ENCODE measurements around the gene GJA9. TPM values are rescaled to one million over a fixed set of nuclear protein-coding genes. Genes with fewer than 3 reads are reported as not detected.
"Not testable (repeated sequence)": the region's sequence is repeated elsewhere in the genome, so short reads cannot be mapped to it uniquely, and the experiment has no call there.

The GJA9 gene
- total RNA-seq, 1 experiment from 2014 or later = not detected

DNA sequence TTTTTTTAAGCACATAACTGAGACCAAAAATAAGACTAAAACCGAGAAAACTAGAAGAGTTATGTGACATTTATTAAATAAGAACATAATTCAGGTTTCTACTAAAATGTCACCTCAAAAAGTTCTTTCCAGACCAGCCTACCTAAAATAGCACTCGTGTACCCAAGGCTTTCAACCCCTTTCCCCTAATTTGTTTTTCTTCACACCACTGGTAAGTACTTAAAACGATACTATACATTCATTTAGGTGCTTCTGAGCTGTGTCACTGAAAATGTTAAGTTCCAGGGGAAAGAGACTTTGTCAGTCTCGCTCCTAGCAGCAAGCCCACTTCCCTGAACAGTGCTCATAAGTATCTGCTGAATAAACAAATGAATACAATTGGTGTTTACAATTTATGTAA is 28.6 kb downstream of the GJA9 start:
- H3K4me2 ChIP-seq (ENCODE audit: low read depth, low read length, poor library complexity, severe bottlenecking) = no peak overlapping the region
- no peaks in the 10 kb centered on the region for H4K20me1 ChIP-seq (ENCODE audit: insufficient read depth, low read depth, low read length)
- no peak for DNase-seq
- H3K4me3 ChIP-seq (ENCODE audit: low read length) = no peak overlapping the region
- H3K9me3 ChIP-seq (ENCODE audit: low read length) = no peaks in the 10 kb centered on the region
- peaks cover 19% of the 10 kb centered on the region for H3K4me1 ChIP-seq (ENCODE audit: low read length)
- H3K9me2 ChIP-seq (replicated peaks; ENCODE audit: insufficient read depth, low read length) = no peaks in the 10 kb centered on the region
- no peak overlapping the region for H3K27ac ChIP-seq (ENCODE audit: low read length)
- no peak overlapping the region for H2AFZ ChIP-seq (ENCODE audit: low read length)
- H3K79me2 ChIP-seq (ENCODE audit: low read length) = peaks cover 28% of the 10 kb centered on the region
- H3K36me3 ChIP-seq (ENCODE audit: insufficient read depth, low read length) = peaks cover 24% of the 10 kb centered on the region; the same call in 1 of the 2 replicates
- no peak overlapping the region for H3K9ac ChIP-seq (ENCODE audit: low read length)
- no peaks in the 10 kb centered on the region for H3K27me3 ChIP-seq (ENCODE audit: low read length)

DNA sequence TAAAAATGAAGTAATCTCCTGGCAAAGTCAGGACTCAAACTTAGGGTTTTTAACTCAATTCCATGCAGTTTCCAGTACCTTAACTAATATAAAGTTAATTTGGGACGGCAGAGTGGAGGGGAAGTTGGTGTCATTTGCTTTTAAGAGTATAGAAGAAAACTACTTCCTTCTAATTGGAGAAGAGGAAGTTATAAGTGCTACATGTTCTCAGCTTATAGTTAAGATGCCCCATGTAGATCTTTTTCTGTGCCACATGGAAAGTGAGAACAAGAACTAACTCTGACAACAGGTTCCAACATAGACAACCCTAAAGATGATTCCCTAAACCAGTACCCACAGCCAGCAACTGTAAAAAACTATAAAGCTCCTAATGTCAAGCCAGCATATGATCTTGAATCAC is 33.3 kb downstream of the GJA9 start:
- no peaks in the 10 kb centered on the region for H3K9me2 ChIP-seq (replicated peaks; ENCODE audit: insufficient read depth, low read length)
- 0 out of 2 replicates have a peak overlapping the region, but pooled peaks have one; percentile 1 for H2AFZ ChIP-seq (ENCODE audit: low read length)
- 0 out of 2 replicates have a peak overlapping the region, but pooled peaks have one; percentile 29 for H3K9ac ChIP-seq (ENCODE audit: low read length)
- no peaks in the 10 kb centered on the region for H4K20me1 ChIP-seq (ENCODE audit: insufficient read depth, low read depth, low read length)
- no peaks in the 10 kb centered on the region for H3K9me3 ChIP-seq (ENCODE audit: low read length)
- peaks cover 34% of the 10 kb centered on the region for H3K36me3 ChIP-seq (ENCODE audit: insufficient read depth, low read length)
- no peak overlapping the region for H3K4me3 ChIP-seq (ENCODE audit: low read length)
- peak overlapping the region; percentile 87 for H3K27ac ChIP-seq (ENCODE audit: low read length)
- DNase-seq = peak; percentile 73
- H3K4me2 ChIP-seq (ENCODE audit: low read depth, low read length, poor library complexity, severe bottlenecking) = peak overlapping the region; percentile 37
- H3K27me3 ChIP-seq (ENCODE audit: low read length) = no peaks in the 10 kb centered on the region
- peaks cover 16% of the 10 kb centered on the region for H3K79me2 ChIP-seq (ENCODE audit: low read length)
- H3K4me1 ChIP-seq (ENCODE audit: low read length) = peaks cover 16% of the 10 kb centered on the region

DNA sequence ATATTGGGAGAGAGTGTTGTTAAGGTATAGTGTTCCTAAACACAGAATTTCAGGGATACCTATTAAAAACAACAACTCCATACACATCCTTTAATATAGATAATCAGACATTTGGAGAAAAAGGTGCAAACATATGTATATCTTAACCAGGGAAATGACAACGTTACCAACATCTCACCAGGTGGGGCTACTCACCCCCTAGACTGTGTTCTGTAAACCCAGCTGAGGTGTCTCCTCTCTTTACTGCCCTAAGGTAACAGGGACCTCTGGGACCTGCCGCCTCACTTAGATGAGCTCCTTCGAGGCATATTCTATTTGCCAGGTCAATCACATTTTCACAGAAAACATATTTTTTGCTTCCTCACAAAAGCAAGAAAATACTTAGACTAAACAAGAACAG is 35.2 kb downstream of the GJA9 start:
- H3K27ac ChIP-seq (ENCODE audit: low read length) = no peak overlapping the region
- H4K20me1 ChIP-seq (ENCODE audit: insufficient read depth, low read depth, low read length) = no peaks in the 10 kb centered on the region
- H3K79me2 ChIP-seq (ENCODE audit: low read length) = peaks cover 16% of the 10 kb centered on the region
- no peak overlapping the region for H3K9ac ChIP-seq (ENCODE audit: low read length)
- no peak overlapping the region for H2AFZ ChIP-seq (ENCODE audit: low read length)
- H3K4me2 ChIP-seq (ENCODE audit: low read depth, low read length, poor library complexity, severe bottlenecking) = no peak overlapping the region
- H3K9me3 ChIP-seq (ENCODE audit: low read length) = no peaks in the 10 kb centered on the region
- no peaks in the 10 kb centered on the region for H3K27me3 ChIP-seq (ENCODE audit: low read length)
- DNase-seq = no peak
- H3K4me3 ChIP-seq (ENCODE audit: low read length) = no peak overlapping the region
- peaks cover 16% of the 10 kb centered on the region for H3K4me1 ChIP-seq (ENCODE audit: low read length)
- H3K36me3 ChIP-seq (ENCODE audit: insufficient read depth, low read length) = peaks cover 30% of the 10 kb centered on the region
- H3K9me2 ChIP-seq (replicated peaks; ENCODE audit: insufficient read depth, low read length) = no peaks in the 10 kb centered on the region

DNA sequence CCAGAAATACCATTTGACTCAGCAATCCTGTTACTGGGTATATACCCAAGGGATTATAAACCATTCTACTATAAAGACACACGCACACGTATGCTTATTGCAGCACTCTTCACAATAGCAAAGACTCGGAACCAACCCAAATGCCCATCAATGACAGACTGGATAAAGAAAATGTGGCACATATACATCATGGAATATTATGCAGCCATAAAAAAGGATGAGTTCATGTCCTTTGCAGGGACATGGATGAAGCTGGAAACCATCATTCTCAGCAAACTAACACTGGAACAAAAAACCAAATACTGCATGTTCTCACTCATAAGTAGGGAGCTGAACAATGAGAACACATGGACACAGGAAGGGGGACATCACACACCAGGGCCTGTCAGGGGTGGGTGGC is 36.3 kb downstream of the GJA9 start:
- Histone ChIP-seq H3K79me2 (ENCODE audit: low read length) (peaks cover 16% of the 10 kb centered on the region), H3K4me1 (ENCODE audit: low read length) (peaks cover 16% of the 10 kb centered on the region), H3K36me3 (ENCODE audit: insufficient read depth, low read length) (peaks cover 22% of the 10 kb centered on the region)
- H3K9me3 ChIP-seq (ENCODE audit: low read length); H3K27ac ChIP-seq (ENCODE audit: low read length); H3K27me3 ChIP-seq (ENCODE audit: low read length); H4K20me1 ChIP-seq (ENCODE audit: insufficient read depth, low read depth, low read length); H2AFZ ChIP-seq (ENCODE audit: low read length); DNase-seq; H3K9me2 ChIP-seq (replicated peaks; ENCODE audit: insufficient read depth, low read length); H3K4me3 ChIP-seq (ENCODE audit: low read length); H3K4me2 ChIP-seq (ENCODE audit: low read depth, low read length, poor library complexity, severe bottlenecking); H3K9ac ChIP-seq (ENCODE audit: low read length): not testable (repeated sequence)

DNA sequence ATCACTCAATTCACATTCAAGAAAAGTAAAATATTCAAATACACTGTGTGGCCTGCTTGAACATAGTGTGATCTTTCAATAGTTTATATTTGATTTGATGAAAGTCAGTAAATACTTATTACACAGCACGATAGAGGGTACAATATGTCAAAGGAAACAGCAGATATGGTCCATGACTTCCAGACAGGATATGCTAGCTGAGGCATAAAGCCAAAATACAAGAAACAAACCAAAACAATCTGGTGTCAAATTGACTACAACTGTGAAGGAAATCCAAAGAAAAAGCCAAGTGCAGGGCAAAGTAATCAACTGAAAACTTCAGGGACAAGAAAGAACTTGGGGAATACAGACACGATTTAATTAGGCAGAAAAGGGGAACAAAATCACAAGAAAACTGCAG is 41.1 kb downstream of the GJA9 start:
- no peaks in the 10 kb centered on the region for H3K9me3 ChIP-seq (ENCODE audit: low read length)
- no peaks in the 10 kb centered on the region for H3K9me2 ChIP-seq (replicated peaks; ENCODE audit: insufficient read depth, low read length)
- no peak overlapping the region for H3K4me2 ChIP-seq (ENCODE audit: low read depth, low read length, poor library complexity, severe bottlenecking)
- H3K4me1 ChIP-seq (ENCODE audit: low read length) = no peaks in the 10 kb centered on the region
- H3K36me3 ChIP-seq (ENCODE audit: insufficient read depth, low read length) = peaks cover 7% of the 10 kb centered on the region; the same call in 1 of the 2 replicates
- no peak overlapping the region for H3K4me3 ChIP-seq (ENCODE audit: low read length)
- H4K20me1 ChIP-seq (ENCODE audit: insufficient read depth, low read depth, low read length) = 0 out of 2 replicates have a peak, but pooled peaks cover 3% of the 10 kb centered on the region
- H3K79me2 ChIP-seq (ENCODE audit: low read length) = peaks cover 5% of the 10 kb centered on the region
- H2AFZ ChIP-seq (ENCODE audit: low read length) = no peak overlapping the region
- no peak overlapping the region for H3K27ac ChIP-seq (ENCODE audit: low read length)
- no peaks in the 10 kb centered on the region for H3K27me3 ChIP-seq (ENCODE audit: low read length)
- no peak overlapping the region for H3K9ac ChIP-seq (ENCODE audit: low read length)
- no peak for DNase-seq

DNA sequence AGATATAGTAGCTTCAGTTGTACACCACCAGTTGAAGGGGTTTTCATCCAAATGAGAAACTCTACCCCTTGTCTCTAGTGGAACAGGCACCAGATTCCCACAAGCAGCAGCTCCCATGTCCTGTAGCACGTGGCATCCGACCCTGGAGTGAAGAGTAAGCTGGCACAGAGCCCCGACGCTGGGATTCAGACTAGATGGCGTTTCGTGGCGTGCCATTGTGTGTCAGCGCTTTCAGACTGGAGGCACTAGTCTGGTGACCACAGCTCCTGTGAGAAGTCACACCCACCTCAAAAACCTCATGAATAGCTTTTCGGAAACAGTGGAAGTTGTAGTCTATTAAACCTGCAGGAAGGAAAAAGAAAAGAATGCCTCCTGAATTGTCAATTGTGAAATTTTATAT is 42.0 kb downstream of the GJA9 start:
- Histone ChIP-seq H3K9me3 (ENCODE audit: low read length) (no peaks in the 10 kb centered on the region), H3K4me1 (ENCODE audit: low read length) (no peaks in the 10 kb centered on the region), H3K36me3 (ENCODE audit: insufficient read depth, low read length) (peaks cover 7% of the 10 kb centered on the region; the same call in 1 of the 2 replicates), H4K20me1 (ENCODE audit: insufficient read depth, low read depth, low read length) (0 out of 2 replicates have a peak, but pooled peaks cover 3% of the 10 kb centered on the region), H3K79me2 (ENCODE audit: low read length) (peaks cover 5% of the 10 kb centered on the region), H3K27ac (ENCODE audit: low read length) (no peak overlapping the region), H3K4me3 (ENCODE audit: low read length) (no peak overlapping the region), H3K4me2 (ENCODE audit: low read depth, low read length, poor library complexity, severe bottlenecking) (no peak overlapping the region), H3K9ac (ENCODE audit: low read length) (no peak overlapping the region), H3K27me3 (ENCODE audit: low read length) (no peaks in the 10 kb centered on the region), H3K9me2 (replicated peaks; ENCODE audit: insufficient read depth, low read length) (no peaks in the 10 kb centered on the region), H2AFZ (ENCODE audit: low read length) (no peak overlapping the region)
- DNase-seq = no peak

DNA sequence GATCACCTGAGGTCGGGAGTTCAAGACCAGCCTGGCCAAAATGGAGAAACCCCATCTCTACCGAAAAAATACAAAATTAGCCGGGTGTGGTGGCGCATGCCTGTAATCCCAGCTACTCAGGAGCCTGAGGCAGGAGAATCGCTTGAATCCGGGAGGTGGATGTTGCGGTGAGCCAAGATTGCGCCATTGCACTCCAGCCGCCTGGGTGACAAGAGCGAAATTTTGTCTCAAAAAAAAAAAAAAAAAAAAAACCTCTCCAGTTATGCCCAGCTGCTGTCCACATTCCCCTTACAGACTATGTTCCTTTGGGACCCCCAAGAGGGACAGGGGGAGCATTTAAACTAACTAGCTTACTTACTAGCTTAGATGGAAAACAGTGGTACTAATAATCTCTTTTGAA is 45.1 kb downstream of the GJA9 start:
- not testable (repeated sequence) for H3K4me3 ChIP-seq (ENCODE audit: low read length); H3K4me2 ChIP-seq (ENCODE audit: low read depth, low read length, poor library complexity, severe bottlenecking); H3K79me2 ChIP-seq (ENCODE audit: low read length); H3K36me3 ChIP-seq (ENCODE audit: insufficient read depth, low read length); H4K20me1 ChIP-seq (ENCODE audit: insufficient read depth, low read depth, low read length); DNase-seq; H3K9me2 ChIP-seq (replicated peaks; ENCODE audit: insufficient read depth, low read length); H3K27me3 ChIP-seq (ENCODE audit: low read length); H3K4me1 ChIP-seq (ENCODE audit: low read length); H3K9ac ChIP-seq (ENCODE audit: low read length); H2AFZ ChIP-seq (ENCODE audit: low read length); H3K27ac ChIP-seq (ENCODE audit: low read length); H3K9me3 ChIP-seq (ENCODE audit: low read length)

DNA sequence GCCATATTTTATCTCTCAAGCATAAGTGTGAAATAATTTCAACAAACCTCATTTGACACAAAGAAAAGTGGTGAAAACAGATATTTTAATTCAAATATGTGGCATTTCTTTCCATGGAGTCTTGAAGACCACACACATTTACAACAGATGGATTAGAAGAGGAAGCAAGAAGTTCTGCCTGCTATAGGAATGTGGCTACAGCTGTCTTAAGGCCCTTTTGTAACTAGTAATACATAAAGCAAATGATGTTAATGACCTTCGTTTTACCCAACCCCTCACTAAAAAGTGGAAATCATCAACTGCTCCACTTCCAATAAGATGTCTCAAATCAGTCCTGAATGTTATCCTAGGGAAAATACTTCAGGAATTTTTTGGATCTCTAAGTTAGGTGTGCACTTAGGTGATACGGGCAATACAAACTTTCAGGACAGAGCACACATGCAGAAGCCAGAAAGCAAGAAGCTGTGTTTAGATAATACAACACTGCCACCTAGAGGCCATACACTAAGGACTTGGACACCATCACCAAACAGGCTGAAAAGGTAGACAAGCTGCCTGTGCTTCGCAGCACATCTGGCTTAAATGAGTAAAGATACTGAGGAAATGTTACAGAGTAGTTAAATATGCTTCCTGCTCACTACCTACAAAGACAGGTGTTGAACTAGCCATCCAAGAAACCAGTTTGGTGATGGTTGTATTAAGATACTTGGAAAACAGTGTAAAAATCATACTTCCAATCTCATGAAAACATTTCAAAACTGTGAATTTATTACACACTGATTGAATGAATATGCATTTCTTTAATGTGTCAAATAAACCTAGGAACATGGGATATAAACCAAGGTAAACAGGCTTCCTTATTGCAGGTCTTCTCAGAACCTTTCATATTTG is 46.2 kb downstream of the GJA9 start:
- no peak overlapping the region for H3K4me3 ChIP-seq (ENCODE audit: low read length)
- H3K9me2 ChIP-seq (replicated peaks; ENCODE audit: insufficient read depth, low read length) = no peaks in the 10 kb centered on the region
- no peak overlapping the region for H3K9ac ChIP-seq (ENCODE audit: low read length)
- no peaks in the 10 kb centered on the region for H3K9me3 ChIP-seq (ENCODE audit: low read length)
- no peak overlapping the region for H3K4me2 ChIP-seq (ENCODE audit: low read depth, low read length, poor library complexity, severe bottlenecking)
- no peaks in the 10 kb centered on the region for H3K4me1 ChIP-seq (ENCODE audit: low read length)
- no peak overlapping the region for H2AFZ ChIP-seq (ENCODE audit: low read length)
- no peaks in the 10 kb centered on the region for H4K20me1 ChIP-seq (ENCODE audit: insufficient read depth, low read depth, low read length)
- DNase-seq = peak; percentile 92
- H3K27me3 ChIP-seq (ENCODE audit: low read length) = no peaks in the 10 kb centered on the region
- H3K27ac ChIP-seq (ENCODE audit: low read length) = no peak overlapping the region
- no peaks in the 10 kb centered on the region for H3K79me2 ChIP-seq (ENCODE audit: low read length)
- H3K36me3 ChIP-seq (ENCODE audit: insufficient read depth, low read length) = peaks cover 4% of the 10 kb centered on the region; the same call in 1 of the 2 replicates
